Keratinocyte (primary cell): ENCODE data around the gene DEDD2. TPM values are rescaled to one million over a fixed set of nuclear protein-coding genes. Genes with fewer than 3 reads are reported as not detected.

Experiments
- DNase-seq: peaks from one replicate; pipeline ENCODE4 v3.0.0-alpha.2; 2011; ENCODE audit warnings: low read depth, missing footprints, low spot score
- FAIRE-seq: peaks from 2 replicates; lab custom pipeline; 2011; peaks lifted over from hg19 to GRCh38; lab: Jason Lieb, UNC
- H2AFZ ChIP-seq: 2 replicates; pipeline ENCODE4 v1.6.0; 2012; ENCODE audit warnings: low read length, control low read depth, inconsistent platforms; ENCODE audit not compliant: control insufficient read depth
- H3K27ac ChIP-seq: 2 replicates; pipeline ENCODE4 v1.5.1; 2011; ENCODE audit warnings: low read length; ENCODE audit not compliant: control insufficient read depth, insufficient read depth
- H3K27me3 ChIP-seq: 3 replicates; pipeline ENCODE4 v1.6.0; 2011; ENCODE audit warnings: low read length; ENCODE audit not compliant: control insufficient read depth, insufficient read depth; ENCODE audit errors: extremely low read depth
- H3K36me3 ChIP-seq, 2 experiments: 2 replicates in 1 of 2; 3 replicates in 1 of 2; pipeline ENCODE4 v1.5.1; 2011; ENCODE audit warnings: low read length in 2 of 2, mild to moderate bottlenecking in 1 of 2; ENCODE audit not compliant: control insufficient read depth in 2 of 2, insufficient read depth in 2 of 2; ENCODE audit errors: extremely low read depth in 1 of 2
- H3K4me1 ChIP-seq: 3 replicates; pipeline ENCODE4 v1.5.1; 2011; ENCODE audit warnings: low read length; ENCODE audit not compliant: control insufficient read depth, insufficient read depth; ENCODE audit errors: extremely low read depth
- H3K4me2 ChIP-seq: 3 replicates; pipeline ENCODE4 v1.6.0; 2011; ENCODE audit warnings: low read depth, low read length; ENCODE audit not compliant: control insufficient read depth, insufficient read depth; ENCODE audit errors: extremely low read depth
- H3K4me3 ChIP-seq, 3 experiments: fragments of 200-600 bp in 1 of 3; sonication (generic) in 1 of 3; 2 replicates in 2 of 3; 3 replicates in 1 of 3; pipeline ENCODE4 v1.5.1; 2011 to 2016; ENCODE audit warnings: low read length in 3 of 3, mild to moderate bottlenecking in 3 of 3, control low read depth in 2 of 3, inconsistent platforms in 1 of 3, low read depth in 1 of 3, mixed read lengths in 1 of 3, mixed run types in 1 of 3, moderate library complexity in 1 of 3; ENCODE audit not compliant: control insufficient read depth in 2 of 3, insufficient read depth in 2 of 3; ENCODE audit errors: extremely low read depth in 1 of 3
- H3K79me2 ChIP-seq: 2 replicates; pipeline ENCODE4 v1.6.0; 2012; ENCODE audit warnings: low read length; ENCODE audit not compliant: control insufficient read depth, insufficient read depth
- H3K9ac ChIP-seq: 3 replicates; pipeline ENCODE4 v1.6.0; 2011; ENCODE audit warnings: low read length; ENCODE audit not compliant: control insufficient read depth, insufficient read depth; ENCODE audit errors: extremely low read depth
- H3K9me1 ChIP-seq: 3 replicates; pipeline ENCODE4 v1.6.0; 2011; ENCODE audit warnings: low read length; ENCODE audit not compliant: control insufficient read depth, insufficient read depth; ENCODE audit errors: extremely low read depth
- H3K9me3 ChIP-seq: 2 replicates; pipeline ENCODE4 v1.5.1; 2012; ENCODE audit warnings: low read depth, low read length; ENCODE audit not compliant: control insufficient read depth
- H4K20me1 ChIP-seq: 3 replicates; pipeline ENCODE4 v1.6.0; 2011; ENCODE audit warnings: low read length; ENCODE audit not compliant: control insufficient read depth, insufficient read depth; ENCODE audit errors: extremely low read depth
- EZH2 ChIP-seq: IDR thresholded peaks from one replicate; pipeline ENCODE4 v1.6.1; 2012; ENCODE audit warnings: inconsistent platforms, mild to moderate bottlenecking, low read length, moderate library complexity
- dilution Hi-C: fragments of 300-500 bp; cut with MboI; formaldehyde crosslinking; loops from one replicate; pipeline ENCODE4 v1.7.0; 2020; ENCODE audit warnings: low sequenced_read_pairs; ENCODE audit not compliant: extremely low pct_ligation_motif_present
- polyA plus RNA-seq, 5 experiments: library from polyadenylated mRNA; depleted of rRNA in 3 of 5; stranded (reverse) in 3 of 5; stranded (forward) in 1 of 5; unstranded in 1 of 5; fragments of >200 nt; gene quantifications; 1 replicate in 1 of 5; 2 replicates in 3 of 5; 3 replicates in 1 of 5; pipeline versions ENCODE4 v1.2.1 to v1.2.3, GENCODE V29; 2011 to 2012; ENCODE audit warnings: missing spikeins in 2 of 5, low read depth in 1 of 5, low replicate concordance in 1 of 5
- TF ChIP-seq, protein P1 (sequence below), 3 experiments: IDR thresholded peaks in 1 of 3; conservative IDR thresholded peaks in 1 of 3; optimal IDR thresholded peaks in 1 of 3; 2 replicates in 2 of 3; 3 replicates in 1 of 3; pipeline versions ENCODE3 to v1.5.1; 2011; ENCODE audit warnings: low read length in 3 of 3, mild to moderate bottlenecking in 3 of 3, moderate library complexity in 2 of 3, control low read depth in 1 of 3, inconsistent platforms in 1 of 3; ENCODE audit not compliant: insufficient read depth in 2 of 3; ENCODE audit errors: extremely low read depth in 1 of 3

The DEDD2 gene
- polyA plus RNA-seq, 1 donor (not counting 4 experiments of a cell fraction or from before 2014, with no cell fraction given), result 20.8 TPM

DNA sequence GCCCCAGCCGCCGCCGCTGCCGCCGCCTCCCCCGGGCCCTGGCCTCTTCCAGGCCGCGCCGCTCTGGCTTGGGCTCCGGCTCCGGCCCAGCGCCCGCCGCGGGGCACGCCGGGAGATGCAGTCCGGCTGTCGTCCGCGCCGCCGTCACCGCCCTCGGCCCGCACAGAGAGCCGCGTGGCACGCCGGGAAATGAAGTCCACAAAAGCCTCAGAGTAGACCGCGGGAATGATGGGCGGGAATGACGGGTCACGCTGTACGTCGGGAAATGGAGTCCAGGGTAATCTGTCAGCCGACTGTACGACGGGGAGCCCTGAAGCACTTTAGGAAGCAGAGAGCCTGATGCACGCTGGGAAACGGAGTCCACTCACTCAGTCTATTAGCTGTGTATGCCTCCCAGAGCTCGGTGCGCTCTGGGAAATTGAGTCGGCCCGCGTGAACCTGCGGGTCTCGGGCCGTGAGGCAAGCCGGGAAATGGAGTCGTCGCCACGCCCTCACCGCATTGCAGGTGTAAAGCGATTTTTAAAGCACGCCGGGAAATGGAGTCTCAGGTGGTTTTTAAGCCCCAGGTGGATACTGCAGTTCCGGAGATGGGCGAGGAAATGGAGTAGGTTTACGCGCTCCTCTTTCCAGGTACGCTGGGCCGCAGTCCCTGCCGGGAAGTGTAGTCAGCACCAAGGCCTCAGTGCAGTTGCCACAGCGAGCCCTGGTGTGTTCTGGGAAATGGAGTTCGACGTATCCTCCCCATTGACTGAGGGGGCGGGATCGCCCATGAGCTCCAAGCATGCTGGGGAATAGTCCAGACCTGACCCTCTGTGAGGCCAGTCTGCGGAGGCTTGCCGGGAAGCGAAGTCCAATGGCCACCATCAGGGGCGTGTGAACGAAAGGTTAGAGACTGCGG lies 25.3 kb upstream of the DEDD2 start, which contains the start of gene GSK3A:
TSS of gene GSK3A (minus strand) at position 91 of the 898 bp plus-strand sequence. CDS start 137 bp downstream, outside the sequence.
- H3K36me3 ChIP-seq, result peaks cover 6 to 23% of the 10 kb centered on the region in 2 experiments
- TF ChIP-seq EZH2, result no peak
- TF ChIP-seq, protein P1, sequence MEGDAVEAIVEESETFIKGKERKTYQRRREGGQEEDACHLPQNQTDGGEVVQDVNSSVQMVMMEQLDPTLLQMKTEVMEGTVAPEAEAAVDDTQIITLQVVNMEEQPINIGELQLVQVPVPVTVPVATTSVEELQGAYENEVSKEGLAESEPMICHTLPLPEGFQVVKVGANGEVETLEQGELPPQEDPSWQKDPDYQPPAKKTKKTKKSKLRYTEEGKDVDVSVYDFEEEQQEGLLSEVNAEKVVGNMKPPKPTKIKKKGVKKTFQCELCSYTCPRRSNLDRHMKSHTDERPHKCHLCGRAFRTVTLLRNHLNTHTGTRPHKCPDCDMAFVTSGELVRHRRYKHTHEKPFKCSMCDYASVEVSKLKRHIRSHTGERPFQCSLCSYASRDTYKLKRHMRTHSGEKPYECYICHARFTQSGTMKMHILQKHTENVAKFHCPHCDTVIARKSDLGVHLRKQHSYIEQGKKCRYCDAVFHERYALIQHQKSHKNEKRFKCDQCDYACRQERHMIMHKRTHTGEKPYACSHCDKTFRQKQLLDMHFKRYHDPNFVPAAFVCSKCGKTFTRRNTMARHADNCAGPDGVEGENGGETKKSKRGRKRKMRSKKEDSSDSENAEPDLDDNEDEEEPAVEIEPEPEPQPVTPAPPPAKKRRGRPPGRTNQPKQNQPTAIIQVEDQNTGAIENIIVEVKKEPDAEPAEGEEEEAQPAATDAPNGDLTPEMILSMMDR (optimal IDR thresholded peaks at IDR 0.05 in 1 of 3, IDR thresholded peaks at IDR 0.05 in 1 of 3, conservative IDR thresholded peaks at IDR 0.05 in 1 of 3; ENCODE audit: extremely low read depth in 1 of 3, insufficient read depth in 2 of 3, low read length in 3 of 3), result peak in 1 of 3 experiments; percentile 8
- peak within 1 kb of the TSS; percentile 95 for H3K9ac ChIP-seq
- H2AFZ ChIP-seq, result peak within 1 kb of the TSS; percentile 97
- peak within 1 kb of the TSS; percentile 92 for H3K4me2 ChIP-seq
- no peaks in the 10 kb centered on the region for H3K27me3 ChIP-seq
- H4K20me1 ChIP-seq, result peaks cover 11% of the 10 kb centered on the region
- peak within 1 kb of the TSS; percentile 80 to 90 (median 82) for H3K4me3 ChIP-seq
- H3K79me2 ChIP-seq, result peaks cover 36% of the 10 kb centered on the region
- no peaks in the 10 kb centered on the region for H3K9me3 ChIP-seq
- DNase-seq (peak; percentile 96), FAIRE-seq (peak; percentile 91)
- dilution Hi-C loops, result no loop called here
- peak within 1 kb of the TSS; percentile 82 for H3K27ac ChIP-seq
- peaks cover 3% of the 10 kb centered on the region for H3K9me1 ChIP-seq
- H3K4me1 ChIP-seq, result peaks cover 18% of the 10 kb centered on the region

DNA sequence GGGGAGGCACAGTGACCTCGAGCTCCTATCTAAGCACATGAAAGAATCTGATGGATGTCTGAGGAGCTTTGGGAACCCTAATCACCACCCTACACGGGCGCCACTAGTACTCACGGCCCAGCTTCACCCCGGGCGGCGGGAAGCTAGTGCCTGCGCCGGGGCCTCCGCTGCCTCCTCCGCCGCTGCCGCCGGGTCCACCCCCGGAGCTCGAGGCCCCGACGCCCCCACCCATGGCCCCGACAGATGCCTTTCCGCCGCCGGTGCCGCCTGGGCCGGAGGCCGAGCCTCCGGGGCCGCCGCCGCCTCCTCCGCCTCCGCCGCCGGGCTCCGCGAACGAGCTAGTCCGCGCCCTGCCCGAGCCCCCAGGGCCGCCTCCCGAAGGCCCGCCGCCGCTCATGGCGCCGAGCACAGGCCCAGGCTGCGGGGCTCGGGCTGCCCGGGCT lies 24.6 kb upstream of the DEDD2 start:
- peaks cover 36% of the 10 kb centered on the region for H3K79me2 ChIP-seq
- H3K36me3 ChIP-seq, result peaks cover 4 to 22% of the 10 kb centered on the region in 2 experiments
- peak overlapping the region; percentile 71 to 90 (median 80) for H3K4me3 ChIP-seq
- peaks cover 3% of the 10 kb centered on the region for H3K9me1 ChIP-seq
- TF ChIP-seq, protein P1 (optimal IDR thresholded peaks at IDR 0.05 in 1 of 3, IDR thresholded peaks at IDR 0.05 in 1 of 3, conservative IDR thresholded peaks at IDR 0.05 in 1 of 3; ENCODE audit: extremely low read depth in 1 of 3, insufficient read depth in 2 of 3, low read length in 3 of 3), result no peak
- no peak for TF ChIP-seq EZH2
- H3K4me2 ChIP-seq, result peak overlapping the region; percentile 84
- no peaks in the 10 kb centered on the region for H3K9me3 ChIP-seq
- no peak overlapping the region for H2AFZ ChIP-seq
- no peak for DNase-seq
- peaks cover 11% of the 10 kb centered on the region for H4K20me1 ChIP-seq
- dilution Hi-C loops, result no loop called here
- no peaks in the 10 kb centered on the region for H3K27me3 ChIP-seq
- peak overlapping the region; percentile 80 for H3K27ac ChIP-seq
- FAIRE-seq, result no peak
- peak overlapping the region; percentile 95 for H3K9ac ChIP-seq
- peaks cover 18% of the 10 kb centered on the region for H3K4me1 ChIP-seq
